Ovary (tissue), 9 donors: Measurements from ENCODE around the gene TRIM13. TPM values are rescaled to one million over a fixed set of nuclear protein-coding genes. Genes with fewer than 3 reads are reported as not detected.

ENCODE experiments used
- DNase-seq, 5 donors: peaks; one replicate each; pipeline ENCODE4 v3.0.0-alpha.2; 2019 to 2020
- H3K27ac ChIP-seq, 2 donors: fragments of 200-600 bp; one replicate each; pipeline versions ENCODE4 v1.5.1 to v1.8.0; 2019 to 2022
- H3K27me3 ChIP-seq: fragments of 200-600 bp; one replicate; pipeline ENCODE4 v1.8.0; 2022
- H3K36me3 ChIP-seq: fragments of 200-600 bp; sonication (generic); one replicate; pipeline ENCODE4 v1.5.1; 2019
- H3K4me1 ChIP-seq: one replicate; pipeline ENCODE4 v1.8.1; 2013; ENCODE audit warnings: mild to moderate bottlenecking, moderate library complexity; ENCODE audit not compliant: insufficient read depth
- H3K4me3 ChIP-seq: fragments of 200-600 bp; sonication (generic); one replicate; pipeline ENCODE4 v1.5.1; 2017
- H3K9me3 ChIP-seq, 2 donors: fragments of 200-600 bp in 1 of 2; sonication (generic) in 1 of 2; one replicate each; pipeline versions ENCODE4 v1.5.1 to v1.8.1; 2013 to 2019; ENCODE audit warnings: mild to moderate bottlenecking in 1 of 2, moderate library complexity in 1 of 2
- EP300 ChIP-seq: sonication (generic); formaldehyde crosslinking; IDR thresholded peaks from one replicate; pipeline ENCODE4 v1.6.1; 2017; ENCODE audit warnings: antibody characterized with exemption
- POLR2A ChIP-seq: fragments of 450-650 bp; IDR thresholded peaks from one replicate; pipeline ENCODE4 v1.6.1; 2017; ENCODE audit warnings: antibody characterized with exemption, mild to moderate bottlenecking, moderate library complexity
- WGBS, 3 donors: extraction: QIAGEN DNeasy Blood & Tissue Kit in 1 of 3; methylation state at CpG; one replicate each; pipeline versions ENCODE4 v1.1.5 to v1.1.7; 2013 to 2017; 5-methylcytosine and 5-hydroxymethylcytosine counted together
- intact Hi-C, 4 donors: fragments of 100-400 bp; cut with DNase I; formaldehyde crosslinking; loops; one replicate each; pipeline versions ENCODE4 v1.11.0 to v1.15.1; 2022 to 2023
- polyA plus RNA-seq, 2 donors: library from polyadenylated mRNA; stranded (reverse); fragments of 200-250 nt in 1 of 2; fragments of 350-450 nt in 1 of 2; fragmentation: Illumina TruSeq in 1 of 2; extraction: RNeasy Lipid Tissue Mini Kit (QIAGEN cat#74804) in 1 of 2; gene quantifications; one replicate each; pipeline ENCODE4 v1.2.3, GENCODE V29; 2013 to 2014
- total RNA-seq, 7 donors: library from RNA; depleted of rRNA in 2 of 7; stranded (reverse); fragments of >200 nt in 2 of 7; fragmentation: NEBNext Ultra II Directional in 3 of 7; extraction: Animal tissue kit (Norgen Biotek cat#: 25700) in 3 of 7; gene quantifications; one replicate each; pipeline versions ENCODE4 v1.1.0 to v1.2.4, GENCODE V29; 2016 to 2023
- TF ChIP-seq, protein P1 (sequence below), 3 donors: fragments of 450-650 bp in 2 of 3; fragments of 200-600 bp in 1 of 3; IDR thresholded peaks; one replicate each; pipeline versions ENCODE4 v1.5.1 to v1.8.0; 2016 to 2022; ENCODE audit warnings: antibody characterized with exemption in 3 of 3, mild to moderate bottlenecking in 1 of 3
- donor health status: DM: no; HTN: no; CAD: no; lungs with moderate emphysema.
- donor health status: DM: no; HTN: no; CAD: no.
- donor health status: Bipolar disorder and iron deficiency.
- donor health status: DM: yes; HTN: yes; CAD: no.
- donor health status: DM: no; HTN: no; CAD: no.
- donor health status: DM: yes; HTN: yes; CAD: no.

The TRIM13 gene
- total and polyA plus RNA-seq, 9 donors = 14.5 to 27.9 (median 24.9) TPM

DNA sequence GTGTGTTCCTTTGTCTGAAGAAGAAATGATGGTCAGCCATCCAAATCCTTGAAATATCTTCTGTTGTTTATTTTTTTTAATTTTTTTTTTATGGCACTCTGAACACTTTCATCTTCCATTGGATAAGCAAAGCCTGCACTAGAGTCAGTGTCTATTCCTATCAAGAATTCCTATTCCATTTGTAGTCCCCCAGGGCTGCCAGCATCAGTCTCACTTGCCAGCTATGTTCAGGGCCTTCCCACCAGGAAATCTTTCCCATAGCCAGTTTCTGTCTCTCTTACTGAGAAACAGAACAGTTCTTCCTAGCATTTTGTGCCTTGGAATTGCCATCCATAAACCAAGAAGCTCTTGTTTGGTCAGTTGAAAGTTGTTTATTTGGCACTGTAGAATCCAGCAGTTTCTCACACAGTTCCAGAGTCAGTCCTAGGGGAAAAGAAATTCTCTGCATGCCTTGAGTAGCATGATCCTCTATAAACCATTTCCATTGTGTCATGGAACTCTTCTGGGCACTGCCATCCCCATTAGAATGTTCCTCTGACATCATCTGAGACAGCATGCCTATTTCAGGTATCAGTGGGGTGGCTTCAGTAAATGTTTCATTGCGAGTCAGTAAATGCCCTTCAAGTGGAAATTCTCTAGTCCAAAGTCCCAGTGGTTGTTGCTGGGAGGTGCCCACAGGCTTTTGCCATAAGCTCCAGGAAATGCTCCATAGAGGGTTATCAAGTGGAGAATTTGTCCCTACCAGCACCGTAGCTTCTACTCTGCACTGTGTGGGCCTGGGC, 42.0 kb upstream of the TRIM13 start:
- intact Hi-C loops = no loop called here
- no peaks in the 10 kb centered on the region for H3K36me3 ChIP-seq
- H3K27ac ChIP-seq = no peak overlapping the region
- no peaks in the 10 kb centered on the region for H3K4me1 ChIP-seq
- no peak for TF ChIP-seq POLR2A
- no peak for TF ChIP-seq EP300
- TF ChIP-seq, protein P1, sequence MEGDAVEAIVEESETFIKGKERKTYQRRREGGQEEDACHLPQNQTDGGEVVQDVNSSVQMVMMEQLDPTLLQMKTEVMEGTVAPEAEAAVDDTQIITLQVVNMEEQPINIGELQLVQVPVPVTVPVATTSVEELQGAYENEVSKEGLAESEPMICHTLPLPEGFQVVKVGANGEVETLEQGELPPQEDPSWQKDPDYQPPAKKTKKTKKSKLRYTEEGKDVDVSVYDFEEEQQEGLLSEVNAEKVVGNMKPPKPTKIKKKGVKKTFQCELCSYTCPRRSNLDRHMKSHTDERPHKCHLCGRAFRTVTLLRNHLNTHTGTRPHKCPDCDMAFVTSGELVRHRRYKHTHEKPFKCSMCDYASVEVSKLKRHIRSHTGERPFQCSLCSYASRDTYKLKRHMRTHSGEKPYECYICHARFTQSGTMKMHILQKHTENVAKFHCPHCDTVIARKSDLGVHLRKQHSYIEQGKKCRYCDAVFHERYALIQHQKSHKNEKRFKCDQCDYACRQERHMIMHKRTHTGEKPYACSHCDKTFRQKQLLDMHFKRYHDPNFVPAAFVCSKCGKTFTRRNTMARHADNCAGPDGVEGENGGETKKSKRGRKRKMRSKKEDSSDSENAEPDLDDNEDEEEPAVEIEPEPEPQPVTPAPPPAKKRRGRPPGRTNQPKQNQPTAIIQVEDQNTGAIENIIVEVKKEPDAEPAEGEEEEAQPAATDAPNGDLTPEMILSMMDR (IDR thresholded peaks at IDR 0.05) = no peak
- DNase-seq = no peak
- H3K27me3 ChIP-seq = no peaks in the 10 kb centered on the region
- no peaks in the 10 kb centered on the region for H3K9me3 ChIP-seq
- H3K4me3 ChIP-seq = no peak overlapping the region
- 77 to 90% (median 84%) methylated on average over 2 of the region's 2 CpGs for WGBS, 3 donors

DNA sequence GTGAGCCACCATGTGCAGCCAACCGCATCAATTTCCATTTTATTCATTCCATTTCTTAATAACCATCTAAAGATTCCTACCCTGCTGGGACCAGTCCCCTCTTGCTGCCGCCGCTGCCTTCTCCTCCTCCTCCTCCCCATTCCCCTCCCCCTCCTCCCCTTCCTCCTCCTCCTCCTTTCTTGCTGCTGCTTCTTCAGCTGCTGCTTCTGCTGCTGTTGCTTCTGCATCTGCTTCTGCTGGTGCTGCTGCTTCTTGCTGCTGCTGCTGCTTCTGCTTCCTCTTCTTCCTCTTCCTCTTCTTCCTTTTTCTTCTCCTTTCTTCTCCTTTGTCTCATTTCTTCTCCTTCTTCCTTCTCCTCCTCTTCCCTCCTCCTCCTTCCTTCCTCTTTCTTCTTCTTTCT, 40.7 kb upstream of the TRIM13 start:
- Histone ChIP-seq H3K36me3 (no peaks in the 10 kb centered on the region), H3K27ac (no peak overlapping the region), H3K4me1 (no peaks in the 10 kb centered on the region), H3K9me3 (no peaks in the 10 kb centered on the region), H3K4me3 (no peak overlapping the region), H3K27me3 (no peaks in the 10 kb centered on the region)
- no peak for TF ChIP-seq EP300
- TF ChIP-seq, protein P1 (IDR thresholded peaks at IDR 0.05) = no peak
- TF ChIP-seq POLR2A = no peak
- WGBS, 3 donors = 82 to 88% (median 85%) methylated on average over 3 of the region's 3 CpGs
- intact Hi-C loops = no loop called here
- no peak for DNase-seq

GRCh38 chr13:49958321-49958720, 38.5 kb upstream of the TRIM13 start:
- H3K27ac ChIP-seq = no peak overlapping the region
- DNase-seq = no peak
- H3K27me3 ChIP-seq = no peaks in the 10 kb centered on the region
- H3K4me1 ChIP-seq = no peaks in the 10 kb centered on the region
- WGBS, 3 donors = 85 to 89% (median 88%) methylated on average over 3 of the region's 3 CpGs
- H3K9me3 ChIP-seq = no peaks in the 10 kb centered on the region
- TF ChIP-seq POLR2A = no peak
- no peak for TF ChIP-seq EP300
- TF ChIP-seq, protein P1 (IDR thresholded peaks at IDR 0.05) = no peak
- no peaks in the 10 kb centered on the region for H3K36me3 ChIP-seq
- intact Hi-C loops = no loop called here
- H3K4me3 ChIP-seq = no peak overlapping the region

DNA sequence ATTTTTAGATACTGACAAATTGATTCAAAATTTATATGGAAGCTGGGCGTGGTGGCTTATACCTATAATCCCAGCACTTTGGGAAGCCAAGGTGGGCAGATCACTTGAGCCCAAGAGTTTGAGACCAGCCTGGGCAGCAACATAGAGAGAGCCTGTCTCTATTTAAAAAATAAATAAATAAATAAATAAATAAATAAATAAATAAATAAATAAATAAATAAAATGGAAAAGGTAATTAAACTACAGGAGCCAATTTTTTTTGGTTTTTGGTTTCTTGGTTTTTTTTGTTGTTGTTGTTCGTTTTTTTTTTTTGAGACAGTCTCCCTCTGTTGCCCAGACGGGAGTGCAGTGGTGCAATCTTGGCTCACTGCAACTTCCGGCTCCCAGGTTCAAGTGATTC, 29.4 kb upstream of the TRIM13 start:
- Histone ChIP-seq H3K27me3 (no peaks in the 10 kb centered on the region), H3K4me3 (no peak overlapping the region), H3K4me1 (no peaks in the 10 kb centered on the region), H3K9me3 (no peaks in the 10 kb centered on the region), H3K27ac (no peak overlapping the region), H3K36me3 (no peaks in the 10 kb centered on the region)
- TF ChIP-seq POLR2A (no peak), EP300 (no peak)
- TF ChIP-seq, protein P1 (IDR thresholded peaks at IDR 0.05) = no peak
- intact Hi-C loops = no loop called here
- WGBS, 3 donors = 90 to 95% (median 92%) methylated on average over 4 of the region's 4 CpGs
- no peak for DNase-seq
